Adipocyte (in vitro differentiated cells): ENCODE data around the gene ZNF132.

Source experiments
- DNase-seq: peaks from one replicate; pipeline ENCODE4 v3.0.0-alpha.2; 2015; ENCODE audit warnings: low read depth
- H3K27me3 ChIP-seq: replicated peaks from 2 replicates; pipeline ENCODE4 v1.7.0; 2013; ENCODE audit warnings: mild to moderate bottlenecking, low read length, moderate library complexity; ENCODE audit not compliant: control insufficient read depth, insufficient read depth
- H3K36me3 ChIP-seq: 2 replicates; pipeline ENCODE4 v1.7.0; 2013; ENCODE audit warnings: low read length, mild to moderate bottlenecking, moderate library complexity; ENCODE audit not compliant: control insufficient read depth, insufficient read depth, severe bottlenecking
- H3K4me1 ChIP-seq: 2 replicates; pipeline ENCODE4 v1.7.0; 2013; ENCODE audit warnings: mild to moderate bottlenecking, low read length, moderate library complexity; ENCODE audit not compliant: control insufficient read depth, insufficient read depth
- H3K4me3 ChIP-seq: 2 replicates; pipeline ENCODE4 v1.7.0; 2013; ENCODE audit warnings: mild to moderate bottlenecking, low read length, moderate library complexity
- H3K9ac ChIP-seq: 2 replicates; pipeline ENCODE4 v1.7.0; 2013; ENCODE audit warnings: mild to moderate bottlenecking, low read length, moderate library complexity
- H3K9me3 ChIP-seq: 2 replicates; pipeline ENCODE4 v1.7.0; 2013; ENCODE audit warnings: mild to moderate bottlenecking, low read length, moderate library complexity; ENCODE audit not compliant: control insufficient read depth

ZNF132 gene

DNA sequence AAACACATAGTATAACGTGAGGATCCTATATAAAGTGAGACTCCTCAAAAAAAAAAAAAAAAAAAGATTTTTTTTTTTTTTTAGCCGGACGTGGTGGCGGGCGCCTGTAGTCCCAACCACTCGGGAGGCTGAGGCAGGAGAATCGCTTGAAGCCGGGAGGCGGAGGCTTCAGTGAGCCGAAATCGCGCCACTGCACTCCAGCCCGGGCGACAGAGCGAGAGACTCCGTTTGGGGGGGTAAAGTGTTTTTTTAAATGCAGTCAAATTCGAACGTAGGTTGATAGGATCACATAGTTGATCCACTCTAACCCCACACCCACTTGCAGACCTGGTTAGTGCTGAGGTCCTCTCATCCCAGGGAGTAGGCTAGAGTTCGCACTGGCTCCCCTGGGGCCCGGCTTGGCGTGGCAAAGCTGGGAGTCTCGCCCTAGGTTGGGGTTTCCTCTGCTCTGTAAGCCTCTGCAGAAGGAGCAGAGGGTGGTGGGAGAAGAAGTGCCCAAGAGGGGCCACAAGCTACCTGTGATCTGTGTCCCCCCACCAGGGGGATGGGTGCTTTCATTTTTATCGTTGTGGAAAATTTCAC lies 38.0 kb downstream of the ZNF132 start:
- Histone ChIP-seq H3K4me3 (peak overlapping the region; percentile 86), H3K9ac (peak overlapping the region; percentile 80), H3K36me3 (no peaks in the 10 kb centered on the region), H3K9me3 (no peaks in the 10 kb centered on the region), H3K4me1 (peaks cover 12% of the 10 kb centered on the region), H3K27me3 (no peaks in the 10 kb centered on the region)
- DNase-seq: no peak

DNA sequence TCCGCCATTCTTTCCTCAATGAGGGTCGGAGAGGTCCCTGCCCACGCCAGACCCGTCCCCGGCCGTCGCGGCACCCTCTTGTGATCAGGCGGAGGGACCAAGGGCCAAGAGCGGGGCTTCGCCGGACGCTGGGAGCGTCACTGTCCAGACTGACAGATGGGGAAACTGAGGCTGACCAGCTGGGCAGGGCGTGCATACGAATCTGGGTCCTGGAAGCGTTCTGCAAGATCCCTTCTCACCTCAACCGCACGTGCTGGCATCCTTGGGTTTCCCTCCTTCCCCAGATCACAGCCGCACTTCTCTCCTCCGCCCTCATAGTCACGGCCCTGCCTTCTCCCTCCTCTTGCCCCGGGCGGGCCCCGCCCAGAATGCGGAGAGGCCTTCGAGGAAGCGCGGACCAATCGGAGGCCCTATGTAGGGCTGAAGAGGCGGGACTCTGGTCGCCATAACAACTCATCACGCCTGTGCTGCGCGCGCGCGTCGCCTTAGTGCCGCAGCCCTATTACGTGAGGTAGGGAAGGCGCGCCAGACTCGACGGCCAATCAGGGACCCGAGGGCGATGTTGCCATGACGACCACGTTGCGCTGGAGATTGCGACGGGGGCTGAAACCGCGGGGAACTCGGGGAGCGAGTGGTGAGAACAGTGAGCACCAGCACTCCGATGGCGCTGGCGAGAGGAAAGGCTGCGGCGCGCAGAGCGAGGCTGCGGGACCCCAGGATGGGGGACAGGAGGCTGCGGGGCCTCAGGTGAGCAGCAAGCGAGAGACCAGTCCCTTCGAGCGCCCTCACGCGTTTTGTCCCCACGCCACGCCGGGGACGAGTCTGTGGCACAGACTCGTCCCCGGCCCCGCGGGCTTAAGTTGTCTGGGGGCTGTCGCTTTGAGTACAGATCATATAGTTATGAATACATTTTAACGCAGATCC lies 38.8 kb downstream of the ZNF132 start:
- DNase-seq: peak; percentile 100
- Histone ChIP-seq H3K36me3 (no peaks in the 10 kb centered on the region), H3K4me1 (peaks cover 12% of the 10 kb centered on the region), H3K9ac (peak overlapping the region; percentile 84), H3K27me3 (no peaks in the 10 kb centered on the region), H3K9me3 (no peaks in the 10 kb centered on the region), H3K4me3 (peak overlapping the region; percentile 86)

DNA sequence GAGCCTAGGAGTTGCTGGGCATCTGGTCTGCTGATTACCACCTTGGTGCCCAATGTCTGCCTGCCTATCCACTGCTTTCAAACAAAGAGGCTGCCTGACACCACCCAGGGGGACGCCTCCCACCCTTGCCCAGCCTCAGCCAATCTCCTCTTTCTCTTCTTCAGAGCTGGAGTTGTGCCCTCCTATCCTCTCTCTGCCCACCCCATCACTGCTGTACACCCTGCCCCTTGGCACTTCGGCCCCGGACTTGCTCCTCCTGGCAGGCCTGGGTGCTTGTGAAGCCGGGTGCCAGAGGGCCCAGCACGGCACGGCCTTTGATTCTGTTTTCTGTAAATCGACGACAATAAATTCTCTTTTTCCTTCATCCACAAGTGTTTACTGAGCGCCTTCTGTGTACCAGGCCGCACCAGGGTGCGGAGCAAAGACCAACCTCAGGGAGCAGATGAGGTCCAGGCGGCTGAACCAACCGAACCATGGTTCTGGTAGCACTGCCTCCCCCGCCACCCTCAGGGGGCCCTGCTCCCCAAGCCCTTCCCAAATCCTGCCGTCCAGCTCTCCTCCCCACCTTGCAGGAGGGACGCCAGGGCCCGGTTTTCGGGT lies 39.5 kb downstream of the ZNF132 start:
- no peak for DNase-seq
- H3K36me3 ChIP-seq: no peaks in the 10 kb centered on the region
- H3K4me1 ChIP-seq: peaks cover 12% of the 10 kb centered on the region
- peak overlapping the region; percentile 79 for H3K4me3 ChIP-seq
- no peaks in the 10 kb centered on the region for H3K27me3 ChIP-seq
- peak overlapping the region; percentile 84 for H3K9ac ChIP-seq
- H3K9me3 ChIP-seq: no peaks in the 10 kb centered on the region

DNA sequence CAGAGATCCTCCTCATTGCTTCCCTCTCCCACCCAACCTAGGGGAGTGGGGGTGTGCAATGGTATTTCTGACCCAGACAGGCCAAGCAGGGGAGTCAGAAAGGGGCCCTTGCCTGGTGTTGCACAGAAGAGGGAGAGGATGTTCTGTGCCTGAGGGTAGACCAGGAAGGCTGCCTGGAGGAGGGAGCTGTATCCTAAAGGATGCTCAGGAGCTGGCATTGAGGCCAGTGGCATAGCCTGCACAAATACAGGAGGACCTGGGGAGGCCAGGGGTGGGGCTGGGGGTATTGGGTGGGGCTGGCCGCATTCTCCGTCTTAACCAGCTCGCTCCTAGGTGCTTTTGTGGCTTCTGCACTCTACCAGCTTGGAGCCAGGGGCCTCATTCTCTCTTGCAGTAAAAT lies 40.0 kb downstream of the ZNF132 start:
- Histone ChIP-seq H3K27me3 (no peaks in the 10 kb centered on the region), H3K9ac (no peak overlapping the region), H3K4me3 (no peak overlapping the region), H3K36me3 (peaks cover 4% of the 10 kb centered on the region), H3K4me1 (peaks cover 12% of the 10 kb centered on the region), H3K9me3 (no peaks in the 10 kb centered on the region)
- DNase-seq: no peak

DNA sequence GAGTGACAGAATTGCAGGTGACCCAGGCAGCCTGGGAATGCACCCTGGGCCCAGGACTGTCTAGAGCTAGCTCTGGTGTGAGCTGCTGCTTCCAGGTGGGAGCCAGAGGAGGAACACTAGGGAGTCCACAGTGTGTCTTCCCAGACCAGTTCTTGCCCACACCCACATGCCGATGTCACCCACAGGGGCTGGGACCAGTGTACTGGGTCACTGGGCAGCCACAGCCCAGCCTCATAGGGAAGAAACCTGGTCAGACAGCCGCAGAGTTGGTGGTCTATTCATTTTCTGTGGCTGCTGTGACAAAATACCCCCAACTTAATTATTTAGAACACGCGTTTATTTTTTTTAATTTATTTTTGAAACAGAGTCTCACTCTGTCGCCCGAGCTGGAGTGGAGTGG lies 41.4 kb downstream of the ZNF132 start:
- no peaks in the 10 kb centered on the region for H3K27me3 ChIP-seq
- H3K4me3 ChIP-seq: no peak overlapping the region
- no peak overlapping the region for H3K9ac ChIP-seq
- H3K4me1 ChIP-seq: peaks cover 12% of the 10 kb centered on the region
- no peaks in the 10 kb centered on the region for H3K9me3 ChIP-seq
- no peak for DNase-seq
- peaks cover 18% of the 10 kb centered on the region for H3K36me3 ChIP-seq

DNA sequence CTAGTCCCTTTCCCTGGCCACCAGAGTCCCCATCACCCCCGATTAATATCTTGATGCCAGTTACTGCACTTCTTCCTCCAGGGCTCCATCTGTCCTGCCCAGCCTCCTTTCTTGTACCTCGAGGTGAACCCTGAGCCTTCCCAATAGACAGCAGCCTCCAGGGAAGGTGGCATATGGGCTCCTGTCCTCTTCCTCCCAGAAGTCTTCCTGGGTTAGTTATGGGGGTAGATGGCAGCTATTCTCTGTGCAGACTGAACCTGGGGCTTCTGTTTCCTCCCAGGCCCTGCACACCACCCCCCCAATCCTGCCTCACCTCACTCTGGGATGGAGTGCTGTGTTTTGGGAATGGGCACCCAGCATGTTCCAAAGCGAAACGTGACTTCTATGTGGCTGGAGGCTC lies 41.9 kb downstream of the ZNF132 start:
- H3K9me3 ChIP-seq: no peaks in the 10 kb centered on the region
- H3K9ac ChIP-seq: no peak overlapping the region
- no peaks in the 10 kb centered on the region for H3K27me3 ChIP-seq
- no peak overlapping the region for H3K4me3 ChIP-seq
- DNase-seq: no peak
- peaks cover 12% of the 10 kb centered on the region for H3K4me1 ChIP-seq
- H3K36me3 ChIP-seq: peaks cover 23% of the 10 kb centered on the region

DNA sequence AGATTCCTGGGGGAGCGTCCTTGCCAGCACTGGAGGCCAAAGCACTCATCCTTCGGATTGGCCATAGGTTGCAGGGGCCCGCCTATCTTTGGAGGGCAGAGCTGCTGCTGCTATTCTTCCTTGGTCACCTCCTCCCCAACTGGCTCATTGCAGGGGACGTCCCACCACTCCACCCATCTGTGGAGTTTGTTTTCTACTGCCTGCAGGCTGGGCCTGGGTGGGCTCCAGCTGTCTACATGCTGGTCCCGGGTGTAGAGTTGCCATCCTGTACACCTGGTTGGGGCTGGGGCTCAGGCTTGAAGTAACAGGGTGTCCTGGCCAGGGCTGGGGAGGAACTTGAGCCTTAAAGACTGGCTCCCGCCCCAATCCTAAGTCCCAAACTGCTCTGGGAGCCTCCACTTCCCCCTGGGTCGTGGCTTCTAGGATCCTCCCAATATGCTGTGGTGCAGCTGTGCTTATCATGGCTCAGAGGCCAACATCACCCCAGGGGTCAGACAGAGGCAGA lies 42.4 kb downstream of the ZNF132 start:
- H3K4me1 ChIP-seq: peaks cover 12% of the 10 kb centered on the region
- DNase-seq: no peak

DNA sequence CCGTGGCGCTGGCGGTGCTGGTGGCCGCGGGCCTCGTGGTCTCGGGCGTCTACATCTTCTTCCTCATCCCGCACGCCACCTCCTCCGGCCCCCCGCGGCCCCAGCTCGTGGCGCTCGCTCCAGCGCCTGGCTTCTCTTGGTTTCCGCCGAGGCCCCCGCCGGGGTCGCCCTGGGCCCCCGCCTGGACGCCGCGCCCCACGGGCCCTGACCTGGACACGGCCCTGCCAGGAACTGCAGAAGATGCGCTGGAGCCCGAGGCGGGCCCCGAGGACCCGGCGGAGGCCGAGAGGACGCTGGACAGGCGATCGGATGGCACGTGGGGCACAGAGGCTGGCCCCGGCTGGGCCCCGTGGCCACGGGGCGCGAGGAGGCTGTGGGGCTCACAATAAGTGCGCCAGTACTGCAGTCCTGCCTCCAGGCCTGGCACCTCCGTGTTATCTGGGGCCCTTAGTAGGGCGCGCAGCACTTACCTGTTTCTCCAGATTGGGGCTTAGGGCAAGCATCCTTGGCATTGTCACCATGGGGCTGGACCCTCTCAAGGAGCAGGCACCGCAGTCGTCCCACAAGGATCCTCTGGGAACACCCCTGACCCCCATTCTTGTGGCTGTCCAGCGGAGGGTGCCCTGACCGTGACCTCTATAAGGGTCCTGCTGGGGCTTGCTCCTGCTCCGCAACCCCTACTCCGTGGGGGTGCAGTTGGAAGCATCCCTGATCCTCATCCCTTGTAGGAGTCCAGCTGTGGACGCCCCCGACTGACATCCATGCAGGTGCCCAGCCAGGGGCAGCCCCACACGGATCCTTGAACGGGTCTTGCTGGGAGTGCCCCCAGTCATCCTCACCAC lies 43.0 kb downstream of the ZNF132 start:
- Histone ChIP-seq H3K36me3 (peaks cover 33% of the 10 kb centered on the region), H3K27me3 (no peaks in the 10 kb centered on the region), H3K4me1 (peaks cover 9% of the 10 kb centered on the region), H3K9ac (no peak overlapping the region), H3K4me3 (no peak overlapping the region), H3K9me3 (no peaks in the 10 kb centered on the region)
- no peak for DNase-seq

More for the DNA sequence above, 42.4 kb downstream of the ZNF132 start:
- Histone ChIP-seq H3K9me3 (no peaks in the 10 kb centered on the region), H3K36me3 (peaks cover 28% of the 10 kb centered on the region), H3K27me3 (no peaks in the 10 kb centered on the region), H3K9ac (no peak overlapping the region), H3K4me3 (no peak overlapping the region)

DNA sequence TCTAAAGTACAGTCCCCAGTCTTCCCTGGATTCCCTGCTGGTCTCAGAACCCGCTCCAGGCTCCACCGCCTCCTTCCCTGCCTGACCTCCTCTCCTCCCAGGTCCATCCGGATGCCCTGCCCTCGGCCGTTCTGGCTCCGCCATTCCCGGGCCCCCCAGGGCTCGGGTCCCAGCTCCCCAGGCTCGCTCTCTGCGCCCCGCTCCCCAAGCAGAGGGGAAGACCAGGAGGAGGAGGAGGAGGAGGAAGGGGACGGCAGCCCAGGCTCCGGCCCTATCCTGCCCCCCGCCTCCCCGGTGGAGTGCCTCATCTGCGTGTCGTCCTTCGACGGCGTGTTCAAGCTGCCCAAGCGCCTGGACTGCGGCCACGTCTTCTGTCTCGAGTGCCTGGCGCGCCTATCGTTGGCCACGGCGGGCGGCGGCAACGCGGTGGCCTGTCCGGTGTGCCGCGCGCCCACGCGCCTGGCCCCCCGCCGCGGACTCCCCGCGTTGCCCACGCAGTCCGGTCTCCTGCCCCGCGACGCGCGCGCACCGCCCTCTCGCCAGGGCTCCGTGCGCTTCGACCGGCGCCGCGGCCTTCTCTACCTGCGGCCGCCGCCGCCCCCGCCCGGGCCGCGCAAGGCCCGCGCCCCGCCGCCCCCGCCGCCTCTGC lies 43.9 kb downstream of the ZNF132 start:
- Histone ChIP-seq H3K36me3 (peaks cover 40% of the 10 kb centered on the region), H3K9ac (peak overlapping the region; percentile 29), H3K27me3 (no peaks in the 10 kb centered on the region), H3K4me3 (no peak overlapping the region), H3K4me1 (peaks cover 7% of the 10 kb centered on the region), H3K9me3 (no peaks in the 10 kb centered on the region)
- DNase-seq: no peak

DNA sequence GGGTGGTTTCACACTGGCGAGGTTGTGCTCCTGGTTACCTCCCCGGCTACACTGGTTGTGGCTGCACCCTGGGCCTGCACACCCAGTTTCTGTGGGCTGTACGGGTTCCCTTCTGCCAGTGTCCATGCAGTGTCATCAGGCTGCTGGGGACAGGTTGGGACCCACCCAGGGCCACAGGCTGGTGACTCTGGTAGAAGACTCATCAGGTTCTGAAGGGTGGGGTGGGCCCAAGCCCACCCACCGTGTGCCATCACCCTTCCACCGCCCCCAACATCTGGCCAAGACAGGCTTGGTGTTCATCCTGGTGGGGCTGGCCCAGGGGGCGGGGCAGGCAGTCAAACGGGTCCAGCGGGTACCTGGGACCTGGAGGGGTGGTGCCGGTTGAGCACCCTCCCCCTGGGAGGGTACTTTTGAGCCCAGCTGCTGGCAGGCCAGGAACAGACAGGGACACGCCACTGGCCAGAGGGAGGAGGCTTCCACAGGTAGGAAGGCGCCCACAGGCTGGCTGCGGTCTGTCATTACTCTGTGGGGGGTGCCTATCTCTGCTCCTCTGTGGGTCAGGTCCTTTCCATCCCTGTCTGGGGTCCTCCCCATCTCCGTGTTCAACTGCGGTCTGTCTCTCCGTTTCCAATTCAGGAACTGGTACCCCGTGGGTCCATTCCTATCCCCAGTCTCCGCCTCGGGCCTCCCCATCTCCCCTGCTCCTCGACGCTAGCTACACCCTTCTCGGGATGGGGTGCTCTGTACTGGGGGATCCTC lies 44.6 kb downstream of the ZNF132 start, which contains the start of gene RNF225:
Gene RNF225 (plus strand): TSS at position 437 of the 759 bp plus-strand sequence. CDS start 434 bp downstream, outside the sequence.
- no peaks in the 10 kb centered on the region for H3K27me3 ChIP-seq
- H3K36me3 ChIP-seq: peaks cover 47% of the 10 kb centered on the region
- no peak within 1 kb of the TSS for H3K4me3 ChIP-seq
- peaks cover 6% of the 10 kb centered on the region for H3K4me1 ChIP-seq
- H3K9ac ChIP-seq: peak within 1 kb of the TSS; percentile 29
- H3K9me3 ChIP-seq: no peaks in the 10 kb centered on the region
- DNase-seq: no peak
